Measurements from ENCODE around the gene RAMACL. TPM values are rescaled to one million over a fixed set of nuclear protein-coding genes. Genes with fewer than 3 reads are reported as not detected.

Gene RAMACL
- total RNA-seq, 2 experiments from 2014 or later, result 0.45 TPM; not detected in 1

- CTCF ChIA-PET, result no interaction called here
- Mint-ChIP-seq H3K27me3 (no peaks in the 10 kb centered on the region), H3K9me3 (no peaks in the 10 kb centered on the region), H3K27ac (no peak overlapping the region), H3K36me3 (ENCODE audit: low read depth) (no peaks in the 10 kb centered on the region), H3K4me1 (ENCODE audit: low read depth) (no peaks in the 10 kb centered on the region), H3K4me3 (no peak overlapping the region)
- POLR2A ChIA-PET, result no interaction called here
- DNase-seq (no peak), ATAC-seq (no peak)
- TF ChIP-seq CTCF (IDR thresholded peaks at IDR 0.05), result no peak
- intact Hi-C loops (cut with micrococcal nuclease), result no loop called here
Observed at GRCh38 chr6:166614171-166614583, 27.7 kb upstream of the RAMACL start.

- H3K27me3 Mint-ChIP-seq, result no peaks in the 10 kb centered on the region
- no peaks in the 10 kb centered on the region for H3K4me1 Mint-ChIP-seq (ENCODE audit: low read depth)
- H3K9me3 Mint-ChIP-seq, result no peaks in the 10 kb centered on the region
- intact Hi-C loops (cut with micrococcal nuclease), result no loop called here
- no peak for DNase-seq
- H3K36me3 Mint-ChIP-seq (ENCODE audit: low read depth), result no peaks in the 10 kb centered on the region
- TF ChIP-seq CTCF (IDR thresholded peaks at IDR 0.05), result no peak
- ChIA-PET POLR2A (no interaction called here), CTCF (interaction anchor here (0.8 kb wide), 1 partner anchor 10 kb away, joined by 3 read pairs; no protein-coding TSS in a partner anchor)
- H3K27ac Mint-ChIP-seq, result no peak overlapping the region
- no peak overlapping the region for H3K4me3 Mint-ChIP-seq
- no peak for ATAC-seq
Observed at GRCh38 chr6:166613027-166613426, 26.5 kb upstream of the RAMACL start.

GRCh38 chr6:166612471-166612881, 26.0 kb upstream of the RAMACL start:
- Mint-ChIP-seq H3K36me3 (ENCODE audit: low read depth) (no peaks in the 10 kb centered on the region), H3K27me3 (no peaks in the 10 kb centered on the region), H3K4me1 (ENCODE audit: low read depth) (no peaks in the 10 kb centered on the region), H3K4me3 (no peak overlapping the region), H3K9me3 (no peaks in the 10 kb centered on the region), H3K27ac (no peak overlapping the region)
- no peak for TF ChIP-seq CTCF (IDR thresholded peaks at IDR 0.05)
- DNase-seq (no peak), ATAC-seq (no peak)
- intact Hi-C loops (cut with micrococcal nuclease), result no loop called here
- ChIA-PET CTCF (interaction anchor here (0.8 kb wide), 1 partner anchor 11 kb away, joined by 3 read pairs; no protein-coding TSS in a partner anchor), POLR2A (no interaction called here)

- TF ChIP-seq CTCF (IDR thresholded peaks at IDR 0.05), result no peak
- Mint-ChIP-seq H3K36me3 (ENCODE audit: low read depth) (no peaks in the 10 kb centered on the region), H3K4me3 (no peak overlapping the region), H3K4me1 (ENCODE audit: low read depth) (no peaks in the 10 kb centered on the region), H3K9me3 (no peaks in the 10 kb centered on the region), H3K27me3 (no peaks in the 10 kb centered on the region), H3K27ac (no peak overlapping the region)
- ChIA-PET POLR2A (no interaction called here), CTCF (no interaction called here)
- ATAC-seq (no peak), DNase-seq (no peak)
- intact Hi-C loops (cut with micrococcal nuclease), result no loop called here
Observed at GRCh38 chr6:166611631-166612030, 25.2 kb upstream of the RAMACL start.

- ATAC-seq (no peak), DNase-seq (no peak)
- no peaks in the 10 kb centered on the region for H3K4me1 Mint-ChIP-seq (ENCODE audit: low read depth)
- intact Hi-C loops (cut with micrococcal nuclease), result no loop called here
- H3K36me3 Mint-ChIP-seq (ENCODE audit: low read depth), result no peaks in the 10 kb centered on the region
- POLR2A ChIA-PET, result no interaction called here
- TF ChIP-seq CTCF (IDR thresholded peaks at IDR 0.05), result no peak
- H3K27me3 Mint-ChIP-seq, result no peaks in the 10 kb centered on the region
- H3K27ac Mint-ChIP-seq, result no peak overlapping the region
- no peaks in the 10 kb centered on the region for H3K9me3 Mint-ChIP-seq
- H3K4me3 Mint-ChIP-seq, result no peak overlapping the region
- CTCF ChIA-PET, result no interaction called here
Observed at GRCh38 chr6:166610069-166610468, 23.6 kb upstream of the RAMACL start.
